ENCODE results near the gene PGS1.

The PGS1 gene

GRCh38 chr17:78421534-78422266 lies 43.3 kb downstream of the PGS1 start:
- DNase-seq (ENCODE audit: insufficient read length, low spot score) = peak; percentile 85

DNA sequence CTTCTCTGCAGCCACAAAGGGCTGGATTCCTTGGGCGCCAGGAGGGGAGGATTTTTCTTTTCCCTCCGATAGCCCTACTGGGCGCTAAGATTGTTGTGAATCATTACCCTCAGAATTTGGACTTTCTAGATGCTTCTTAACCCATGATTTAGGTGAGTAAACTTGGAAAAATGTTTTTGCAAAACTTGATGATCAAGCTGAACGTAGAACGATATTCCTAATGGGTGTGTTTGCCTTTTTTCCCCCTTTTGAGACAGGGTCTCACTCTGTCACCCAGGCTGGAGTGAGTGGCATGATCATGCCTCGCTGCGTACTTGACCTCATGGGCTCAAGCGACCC lies 43.8 kb downstream of the PGS1 start:
- FAIRE-seq = no peak
- no peak for DNase-seq (ENCODE audit: insufficient read length, low spot score)
- TF ChIP-seq POLR2A (IDR thresholded peaks at IDR 0.05; ENCODE audit: low read depth, low read length) = no peak

More at GRCh38 chr17:78421534-78422266, 43.3 kb downstream of the PGS1 start:
- FAIRE-seq = no peak
- no peak for TF ChIP-seq POLR2A (IDR thresholded peaks at IDR 0.05; ENCODE audit: low read depth, low read length)

DNA sequence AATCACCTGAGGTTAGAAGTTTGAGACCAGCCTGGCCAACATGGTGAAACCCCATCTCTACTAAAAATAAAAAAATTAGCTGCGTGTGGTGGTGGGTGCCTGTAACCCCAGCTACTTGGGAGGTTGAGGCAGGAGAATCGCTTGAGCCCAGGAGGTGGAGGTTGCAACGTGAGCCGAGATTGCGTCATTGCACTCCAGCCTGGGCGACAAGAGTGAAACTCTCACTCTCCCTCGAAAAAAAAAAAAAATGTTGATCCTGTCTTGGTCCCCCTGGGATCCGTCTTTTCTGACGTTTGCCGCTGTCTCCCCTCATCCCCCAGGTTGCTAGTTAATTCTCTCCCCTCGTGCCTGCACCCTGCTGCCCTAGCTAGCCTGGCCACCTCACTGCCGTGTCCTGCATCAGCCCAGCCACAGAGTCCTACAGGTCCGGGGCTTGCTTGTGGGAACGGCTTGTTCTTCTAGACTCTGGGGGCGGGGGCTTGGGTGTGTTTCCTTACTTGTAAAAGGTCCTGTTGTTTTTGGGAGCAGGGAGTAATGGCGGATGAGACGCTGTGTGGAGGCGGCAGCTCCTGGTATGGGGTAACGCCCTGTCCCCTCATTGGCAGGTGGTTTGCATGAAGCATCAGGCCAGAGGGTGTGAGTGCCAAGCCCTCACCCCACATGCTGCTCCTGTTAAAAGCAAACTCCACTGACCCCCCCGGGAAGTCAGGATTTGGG lies 44.6 kb downstream of the PGS1 start:
- FAIRE-seq (no peak), DNase-seq (ENCODE audit: insufficient read length, low spot score) (no peak)
- TF ChIP-seq POLR2A (IDR thresholded peaks at IDR 0.05; ENCODE audit: low read depth, low read length) = no peak

- TF ChIP-seq POLR2A (IDR thresholded peaks at IDR 0.05; ENCODE audit: low read depth, low read length) = no peak
- no peak for DNase-seq (ENCODE audit: insufficient read length, low spot score)
- no peak for FAIRE-seq
Observed at GRCh38 chr17:78423961-78424675, 45.7 kb downstream of the PGS1 start.

DNA sequence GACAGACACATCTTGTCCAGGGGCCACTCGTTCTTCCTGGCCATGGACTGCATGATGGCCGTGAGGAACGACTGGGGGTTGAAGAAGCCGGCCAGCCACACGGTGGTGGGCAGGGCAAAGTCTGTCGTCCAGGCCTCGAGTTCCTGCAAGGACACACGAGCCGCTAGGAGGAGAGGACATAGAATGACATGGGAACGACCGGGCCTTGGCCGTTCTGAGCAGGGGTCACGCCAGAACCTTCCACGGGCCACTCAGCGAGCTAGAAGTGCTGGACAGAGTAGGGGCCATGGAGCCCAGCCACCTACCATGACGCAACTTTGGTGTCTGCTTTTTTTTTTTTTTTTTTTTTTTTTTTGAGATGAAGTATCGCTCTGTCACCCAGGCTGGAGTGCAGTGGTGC lies 47.0 kb downstream of the PGS1 start:
- DNase-seq (ENCODE audit: insufficient read length, low spot score) (no peak), FAIRE-seq (no peak)
- no peak for TF ChIP-seq POLR2A (IDR thresholded peaks at IDR 0.05; ENCODE audit: low read depth, low read length)

DNA sequence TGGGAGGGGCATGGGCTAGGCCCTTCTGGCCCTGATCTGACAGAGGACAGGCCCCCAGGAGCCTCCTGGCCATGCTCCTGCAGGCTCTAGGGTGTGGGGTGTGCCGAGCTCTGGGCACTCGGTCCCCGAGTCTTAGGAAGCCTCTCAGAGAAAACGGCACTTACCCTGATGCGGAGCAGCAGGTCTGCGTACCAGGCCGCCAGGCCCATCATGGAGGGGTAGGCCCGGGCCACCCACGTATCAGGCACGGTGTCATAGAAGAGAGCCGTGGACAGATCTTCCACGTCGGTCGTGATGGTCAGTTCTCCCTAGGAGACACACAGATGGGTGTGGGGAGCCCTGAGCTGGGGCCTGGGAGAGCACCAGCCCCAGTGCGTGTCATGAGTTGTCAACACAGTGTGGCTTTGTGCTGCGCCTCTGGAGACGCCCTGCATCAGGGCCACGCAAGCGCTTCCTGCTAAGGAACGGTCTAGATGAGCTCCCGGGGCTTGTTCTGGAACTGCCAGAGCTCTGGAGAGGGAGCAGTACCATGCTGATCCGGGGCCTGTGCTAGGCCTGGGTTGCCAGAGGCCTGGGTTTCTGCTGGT lies 47.9 kb downstream of the PGS1 start:
- no peak for TF ChIP-seq POLR2A (IDR thresholded peaks at IDR 0.05; ENCODE audit: low read depth, low read length)
- no peak for FAIRE-seq
- DNase-seq (ENCODE audit: insufficient read length, low spot score) = no peak

- TF ChIP-seq POLR2A (IDR thresholded peaks at IDR 0.05; ENCODE audit: low read depth, low read length) = no peak
- FAIRE-seq (no peak), DNase-seq (ENCODE audit: insufficient read length, low spot score) (no peak)
Observed at GRCh38 chr17:78427140-78427539, 48.7 kb downstream of the PGS1 start.

DNA sequence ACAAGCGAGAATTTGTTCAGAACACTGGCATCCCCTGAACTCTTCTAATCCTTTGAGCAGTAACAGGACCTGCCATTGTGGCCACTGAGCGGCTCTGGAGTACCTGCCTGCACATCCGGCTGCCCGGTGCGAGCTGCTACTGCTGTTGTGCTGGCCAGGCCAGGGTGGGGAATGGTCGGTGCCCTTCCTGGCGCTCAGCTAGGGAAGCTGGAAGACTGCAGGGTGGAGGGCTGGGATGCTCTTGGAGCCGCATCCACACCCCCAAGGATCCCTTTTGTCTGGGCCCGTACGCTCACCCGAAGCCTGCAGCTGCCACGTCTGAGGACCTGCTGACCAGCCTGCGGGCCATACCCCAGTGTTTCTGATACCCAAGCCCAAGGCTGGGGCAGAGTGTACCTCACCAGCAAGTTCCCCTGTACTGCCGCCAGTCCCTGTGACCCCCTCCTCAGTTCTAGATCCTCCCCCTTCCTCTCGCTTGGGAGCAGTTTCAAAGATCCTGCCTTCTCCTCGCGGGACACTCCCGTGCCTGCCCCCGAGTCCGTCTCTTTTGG lies 49.7 kb downstream of the PGS1 start:
- no peak for FAIRE-seq

GRCh38 chr17:78428836-78429617 lies 50.6 kb downstream of the PGS1 start:
- TF ChIP-seq POLR2A (IDR thresholded peaks at IDR 0.05; ENCODE audit: low read depth, low read length) = no peak
- DNase-seq (ENCODE audit: insufficient read length, low spot score) = no peak
- no peak for FAIRE-seq

More for the DNA sequence above, 49.7 kb downstream of the PGS1 start:
- DNase-seq (ENCODE audit: insufficient read length, low spot score) = no peak
- TF ChIP-seq POLR2A (IDR thresholded peaks at IDR 0.05; ENCODE audit: low read depth, low read length) = no peak

GRCh38 chr17:78429618-78429995 lies 51.2 kb downstream of the PGS1 start:
- no peak for FAIRE-seq
- no peak for DNase-seq (ENCODE audit: insufficient read length, low spot score)
- no peak for TF ChIP-seq POLR2A (IDR thresholded peaks at IDR 0.05; ENCODE audit: low read depth, low read length)

- no peak for FAIRE-seq
- no peak for DNase-seq (ENCODE audit: insufficient read length, low spot score)
Observed at GRCh38 chr17:78430892-78431691, 52.6 kb downstream of the PGS1 start.

DNA sequence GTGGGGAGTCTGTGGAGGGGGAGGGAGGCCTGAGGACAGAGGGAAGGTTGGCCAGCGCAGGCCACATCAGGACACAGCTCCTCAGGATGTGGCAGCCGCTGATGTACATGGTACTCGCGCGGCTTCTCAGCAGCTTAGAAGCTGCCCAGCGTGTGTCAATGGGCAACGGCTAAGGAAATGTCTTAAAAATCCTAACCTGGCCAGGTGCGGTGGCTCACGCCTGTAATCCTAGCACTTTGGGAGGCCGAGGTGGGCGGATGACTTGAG lies 53.2 kb downstream of the PGS1 start:
- no peak for TF ChIP-seq POLR2A (IDR thresholded peaks at IDR 0.05; ENCODE audit: low read depth, low read length)
- DNase-seq (ENCODE audit: insufficient read length, low spot score) = no peak
- no peak for FAIRE-seq

More at GRCh38 chr17:78430892-78431691, 52.6 kb downstream of the PGS1 start:
- no peak for TF ChIP-seq POLR2A (IDR thresholded peaks at IDR 0.05; ENCODE audit: low read depth, low read length)

Measured in H54 (cell line).